Ascending aorta (tissue), 2 donors: ENCODE measurements around the gene ITM2A. TPM values are rescaled to one million over a fixed set of nuclear protein-coding genes. Genes with fewer than 3 reads are reported as not detected.

ENCODE experiments used
- DNase-seq, 2 donors: peaks; one replicate each; pipeline ENCODE4 v3.0.0-alpha.2; 2019; ENCODE audit warnings: low spot score in 2 of 2
- H3K27ac ChIP-seq, 2 donors: fragments of 200-600 bp; sonication (generic); one replicate each; pipeline ENCODE4 v1.5.1; 2016 to 2017; ENCODE audit warnings: mild to moderate bottlenecking in 1 of 2
- H3K27me3 ChIP-seq: fragments of 200-600 bp; sonication (generic); one replicate; pipeline ENCODE4 v1.5.1; 2017
- H3K36me3 ChIP-seq, 2 donors: fragments of 200-600 bp; sonication (generic); one replicate each; pipeline ENCODE4 v1.5.1; 2016
- H3K4me1 ChIP-seq, 2 donors: fragments of 200-600 bp; sonication (generic); one replicate each; pipeline ENCODE4 v1.5.1; 2016 to 2017; ENCODE audit warnings: mild to moderate bottlenecking in 1 of 2
- H3K4me3 ChIP-seq, 2 donors: fragments of 200-600 bp; sonication (generic); one replicate each; pipeline ENCODE4 v1.5.1; 2016 to 2017; ENCODE audit warnings: mild to moderate bottlenecking in 1 of 2
- H3K9me3 ChIP-seq, 2 donors: fragments of 200-600 bp; sonication (generic); one replicate each; pipeline ENCODE4 v1.5.1; 2016
- intact Hi-C: fragments of 100-400 bp; cut with DNase I; formaldehyde crosslinking; loops from one replicate; pipeline ENCODE4 v1.15.1; 2023
- total RNA-seq: library from RNA; depleted of rRNA; stranded (reverse); fragments of >200 nt; gene quantifications from one replicate; pipeline ENCODE4 v1.1.0, GENCODE V29; 2016
- TF ChIP-seq, protein P1 (sequence below), 3 experiments: fragments of 200-600 bp in 2 of 3; fragments of 450-650 bp in 1 of 3; sonication (generic) in 2 of 3; IDR thresholded peaks; one replicate each; pipeline ENCODE4 v1.5.1; 2016 to 2019; ENCODE audit warnings: antibody characterized with exemption in 3 of 3, mild to moderate bottlenecking in 1 of 3, moderate library complexity in 1 of 3

Gene ITM2A
- total RNA-seq, 1 donor from 2014 or later = 20.4 TPM

DNA sequence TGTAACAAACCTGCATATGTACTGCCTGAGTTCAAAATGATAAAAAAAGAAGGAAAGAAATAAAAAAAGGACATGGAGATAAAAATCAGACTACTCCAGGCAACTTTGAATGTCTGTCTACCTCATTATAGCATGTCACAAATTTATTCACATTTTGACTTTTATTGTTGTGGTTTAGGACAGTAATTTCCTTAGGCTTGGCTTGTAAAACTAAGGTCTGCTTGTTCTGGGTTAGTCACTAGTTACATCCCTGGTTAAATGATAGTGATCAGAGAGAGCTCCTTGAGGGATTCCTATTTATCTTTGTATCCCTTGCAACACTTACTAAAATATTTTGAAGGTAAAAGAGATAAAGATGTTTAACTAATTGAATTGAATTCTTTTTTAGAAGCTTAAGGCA is 42.5 kb upstream of the ITM2A start:
- no peaks in the 10 kb centered on the region for H3K27me3 ChIP-seq
- H3K27ac ChIP-seq = no peak overlapping the region
- TF ChIP-seq, protein P1, sequence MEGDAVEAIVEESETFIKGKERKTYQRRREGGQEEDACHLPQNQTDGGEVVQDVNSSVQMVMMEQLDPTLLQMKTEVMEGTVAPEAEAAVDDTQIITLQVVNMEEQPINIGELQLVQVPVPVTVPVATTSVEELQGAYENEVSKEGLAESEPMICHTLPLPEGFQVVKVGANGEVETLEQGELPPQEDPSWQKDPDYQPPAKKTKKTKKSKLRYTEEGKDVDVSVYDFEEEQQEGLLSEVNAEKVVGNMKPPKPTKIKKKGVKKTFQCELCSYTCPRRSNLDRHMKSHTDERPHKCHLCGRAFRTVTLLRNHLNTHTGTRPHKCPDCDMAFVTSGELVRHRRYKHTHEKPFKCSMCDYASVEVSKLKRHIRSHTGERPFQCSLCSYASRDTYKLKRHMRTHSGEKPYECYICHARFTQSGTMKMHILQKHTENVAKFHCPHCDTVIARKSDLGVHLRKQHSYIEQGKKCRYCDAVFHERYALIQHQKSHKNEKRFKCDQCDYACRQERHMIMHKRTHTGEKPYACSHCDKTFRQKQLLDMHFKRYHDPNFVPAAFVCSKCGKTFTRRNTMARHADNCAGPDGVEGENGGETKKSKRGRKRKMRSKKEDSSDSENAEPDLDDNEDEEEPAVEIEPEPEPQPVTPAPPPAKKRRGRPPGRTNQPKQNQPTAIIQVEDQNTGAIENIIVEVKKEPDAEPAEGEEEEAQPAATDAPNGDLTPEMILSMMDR (IDR thresholded peaks at IDR 0.05) = no peak
- no peaks in the 10 kb centered on the region for H3K36me3 ChIP-seq
- DNase-seq = no peak
- H3K4me3 ChIP-seq = no peak overlapping the region
- no peaks in the 10 kb centered on the region for H3K4me1 ChIP-seq
- intact Hi-C loops = no loop called here
- no peaks in the 10 kb centered on the region for H3K9me3 ChIP-seq

DNA sequence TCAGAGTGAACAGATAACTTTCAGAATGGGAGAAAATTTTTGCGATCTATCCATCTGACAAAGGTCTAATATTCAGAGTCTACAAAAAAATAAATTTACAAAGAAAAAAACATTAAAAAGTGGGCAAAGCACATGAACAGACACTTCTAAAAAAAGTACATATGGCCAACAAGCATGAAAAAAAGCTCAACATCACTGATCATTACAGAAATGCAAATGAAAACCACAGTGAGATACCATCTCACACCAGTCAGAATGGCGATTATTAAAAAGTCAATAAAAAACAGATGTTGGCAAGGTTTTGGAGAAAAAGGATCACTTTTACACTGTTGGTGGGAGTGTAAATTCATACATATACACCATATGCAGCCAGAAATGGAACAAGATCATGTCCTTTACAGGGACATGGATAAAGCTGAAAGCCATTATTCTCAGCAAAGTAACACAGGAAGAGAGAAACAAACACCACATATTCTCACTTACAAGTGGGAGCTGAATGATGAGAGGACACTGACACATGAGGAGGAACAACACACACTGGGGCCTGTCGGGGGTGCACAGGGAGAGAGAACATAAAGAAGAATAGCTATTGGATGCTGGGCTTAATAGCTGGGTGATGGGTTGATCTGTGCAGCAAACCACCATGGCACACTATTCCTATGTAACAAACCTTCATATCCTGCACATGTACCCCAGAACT is 41.6 kb upstream of the ITM2A start:
- H3K9me3 ChIP-seq = no peaks in the 10 kb centered on the region
- no peak overlapping the region for H3K4me3 ChIP-seq
- H3K27ac ChIP-seq = no peak overlapping the region
- no peaks in the 10 kb centered on the region for H3K36me3 ChIP-seq
- no peak for DNase-seq
- H3K4me1 ChIP-seq = no peaks in the 10 kb centered on the region
- TF ChIP-seq, protein P1 (IDR thresholded peaks at IDR 0.05) = no peak
- intact Hi-C loops = no loop called here
- no peaks in the 10 kb centered on the region for H3K27me3 ChIP-seq

DNA sequence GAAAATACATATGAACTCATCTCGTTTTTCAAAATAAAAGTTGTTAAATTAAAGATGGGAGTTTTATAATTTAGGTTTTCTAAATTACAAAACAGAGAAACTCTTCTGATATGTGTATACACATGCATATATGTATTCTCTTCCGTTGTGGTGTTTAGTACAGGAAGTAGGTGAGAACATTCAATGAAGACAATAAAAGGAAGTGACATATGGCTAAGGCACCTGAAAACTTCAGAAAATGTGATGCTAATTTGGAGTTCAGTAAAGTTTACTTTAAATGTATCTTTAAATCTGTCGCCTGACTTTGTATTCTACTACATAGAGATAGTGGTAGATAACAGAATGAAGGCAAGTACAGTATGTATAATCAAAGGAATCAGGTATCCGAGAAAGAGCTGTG is 33.5 kb upstream of the ITM2A start:
- Histone ChIP-seq H3K9me3 (no peaks in the 10 kb centered on the region), H3K36me3 (no peaks in the 10 kb centered on the region), H3K27ac (no peak overlapping the region), H3K4me3 (no peak overlapping the region), H3K27me3 (no peaks in the 10 kb centered on the region), H3K4me1 (no peaks in the 10 kb centered on the region)
- no peak for DNase-seq
- intact Hi-C loops = no loop called here
- TF ChIP-seq, protein P1 (IDR thresholded peaks at IDR 0.05) = no peak

DNA sequence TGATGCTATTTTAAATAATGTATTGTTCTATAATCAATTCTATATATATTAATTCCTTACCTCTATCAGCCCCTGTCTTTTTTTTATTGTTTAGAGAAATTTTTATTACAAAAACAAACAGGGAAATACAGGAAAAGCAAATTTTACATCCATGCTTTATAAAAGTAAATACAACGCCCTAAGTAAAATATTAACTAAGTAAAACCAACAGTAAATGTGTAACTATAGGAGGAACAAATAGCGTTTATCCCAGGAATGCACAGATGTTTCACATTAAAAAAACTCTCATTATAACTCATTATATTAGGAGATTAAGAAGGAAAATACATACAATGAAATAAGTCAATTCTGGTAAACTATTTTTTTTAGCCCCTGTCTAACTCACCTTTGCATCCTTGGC is 8.2 kb upstream of the ITM2A start:
- no peak overlapping the region for H3K4me3 ChIP-seq
- no peaks in the 10 kb centered on the region for H3K4me1 ChIP-seq
- no peaks in the 10 kb centered on the region for H3K27me3 ChIP-seq
- no peaks in the 10 kb centered on the region for H3K9me3 ChIP-seq
- intact Hi-C loops = no loop called here
- DNase-seq = no peak
- H3K27ac ChIP-seq = no peak overlapping the region
- TF ChIP-seq, protein P1 (IDR thresholded peaks at IDR 0.05) = no peak
- H3K36me3 ChIP-seq = no peaks in the 10 kb centered on the region

DNA sequence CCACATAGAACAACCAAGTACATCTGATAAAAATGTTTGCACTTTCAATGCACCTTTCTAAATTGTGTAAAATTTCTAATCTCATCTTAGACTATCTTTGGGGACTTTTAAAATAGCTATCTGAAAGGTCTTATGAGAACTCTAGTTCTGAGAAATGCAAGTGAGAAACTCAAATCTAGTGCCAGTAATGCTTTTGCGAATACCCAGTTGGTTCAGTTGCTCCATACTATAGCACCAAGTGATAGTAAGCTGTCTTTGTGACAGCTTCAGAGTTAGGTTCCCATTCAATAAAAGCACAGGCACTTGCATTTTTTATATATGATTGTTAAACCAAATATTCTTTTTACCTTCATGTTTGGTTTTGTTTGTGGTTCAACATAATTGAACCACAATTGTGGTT is 4.5 kb upstream of the ITM2A start:
- no peaks in the 10 kb centered on the region for H3K4me1 ChIP-seq
- TF ChIP-seq, protein P1 (IDR thresholded peaks at IDR 0.05) = no peak
- H3K36me3 ChIP-seq = no peaks in the 10 kb centered on the region
- H3K27ac ChIP-seq = no peak overlapping the region
- no peak for DNase-seq
- intact Hi-C loops = no loop called here
- no peak overlapping the region for H3K4me3 ChIP-seq
- H3K9me3 ChIP-seq = no peaks in the 10 kb centered on the region
- no peaks in the 10 kb centered on the region for H3K27me3 ChIP-seq

DNA sequence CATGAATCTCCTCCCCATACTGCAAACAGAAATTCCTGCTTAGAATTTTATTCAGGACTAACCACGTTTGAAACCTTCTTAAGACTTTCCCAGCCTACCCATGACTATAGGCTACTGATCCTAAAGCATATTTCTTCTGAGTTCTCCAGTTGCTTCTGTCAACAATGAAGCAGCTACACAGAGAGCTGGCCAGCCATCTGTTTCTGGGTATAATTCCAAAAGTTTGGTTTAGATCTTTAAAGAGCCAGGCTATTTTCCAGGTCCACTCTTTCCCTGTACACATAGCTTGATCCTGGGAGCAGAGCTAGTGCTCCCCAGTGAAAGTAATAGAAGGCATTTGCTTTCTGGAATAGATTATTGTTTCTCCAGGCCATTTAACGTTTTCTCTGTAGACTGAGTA is 4.0 kb upstream of the ITM2A start:
- Histone ChIP-seq H3K36me3 (no peaks in the 10 kb centered on the region), H3K27ac (no peak overlapping the region), H3K27me3 (no peaks in the 10 kb centered on the region), H3K4me3 (no peak overlapping the region), H3K9me3 (no peaks in the 10 kb centered on the region), H3K4me1 (no peaks in the 10 kb centered on the region)
- DNase-seq = no peak
- intact Hi-C loops = no loop called here
- TF ChIP-seq, protein P1 (IDR thresholded peaks at IDR 0.05) = no peak
